Transverse colon (tissue), 4 donors: ENCODE results near the gene ZNF683. TPM values are rescaled to one million over a fixed set of nuclear protein-coding genes. Genes with fewer than 3 reads are reported as not detected.

Experiments used
- DNase-seq: peaks from one replicate; pipeline ENCODE4 v3.0.0-alpha.2; 2019
- H3K27ac ChIP-seq, 4 donors: fragments of 200-600 bp; sonication (generic); 2 replicates each; pipeline ENCODE4 v1.5.1; 2016 to 2018; ENCODE audit warnings: inconsistent platforms in 4 of 4
- H3K27me3 ChIP-seq: fragments of 200-600 bp; sonication (generic); 2 replicates; pipeline ENCODE4 v1.5.1; 2017; ENCODE audit warnings: inconsistent platforms
- H3K36me3 ChIP-seq, 4 donors: fragments of 200-600 bp; sonication (generic); 2 replicates each; pipeline ENCODE4 v1.5.1; 2017 to 2019; ENCODE audit warnings: inconsistent platforms in 4 of 4
- H3K4me1 ChIP-seq, 4 donors: fragments of 200-600 bp; sonication (generic); 2 replicates each; pipeline ENCODE4 v1.5.1; 2017 to 2020; ENCODE audit warnings: inconsistent platforms in 4 of 4
- H3K4me3 ChIP-seq, 4 donors: fragments of 200-600 bp; sonication (generic); 1 replicate in 1 of 4; 2 replicates in 3 of 4; pipeline versions ENCODE4 v1.5.1 to v1.6.1; 2017 to 2019; ENCODE audit warnings: inconsistent platforms in 4 of 4
- H3K9me3 ChIP-seq, 2 donors: fragments of 200-600 bp; sonication (generic); 2 replicates each; pipeline ENCODE4 v1.5.1; 2017 to 2019; ENCODE audit warnings: inconsistent platforms in 2 of 2
- CTCF ChIP-seq, 5 experiments: fragments of 200-600 bp in 3 of 5; fragments of 450-650 bp in 2 of 5; sonication (generic) in 3 of 5; IDR thresholded peaks; 1 replicate in 2 of 5; 2 replicates in 3 of 5; pipeline ENCODE4 v1.5.1; 2016 to 2017; ENCODE audit warnings: antibody characterized with exemption in 5 of 5, inconsistent platforms in 3 of 5, mild to moderate bottlenecking in 2 of 5, moderate library complexity in 1 of 5
- EP300 ChIP-seq: sonication (generic); formaldehyde crosslinking; IDR thresholded peaks from one replicate; pipeline ENCODE4 v1.6.1; 2017; ENCODE audit warnings: antibody characterized with exemption, low read depth
- POLR2A ChIP-seq: fragments of 450-650 bp; IDR thresholded peaks from one replicate; pipeline ENCODE4 v1.6.1; 2016; ENCODE audit warnings: antibody characterized with exemption, mild to moderate bottlenecking, moderate library complexity
- POLR2AphosphoS5 ChIP-seq, 3 donors: sonication (generic); formaldehyde crosslinking; IDR thresholded peaks; one replicate each; pipeline ENCODE4 v1.6.1; 2016; ENCODE audit warnings: antibody characterized with exemption in 3 of 3
- WGBS, 2 donors: methylation state at CpG; one replicate each; pipeline ENCODE4 v1.1.5; 2018; ENCODE audit warnings: low coverage in 1 of 2; 5-methylcytosine and 5-hydroxymethylcytosine counted together
- in situ Hi-C, 4 donors: fragments of 200-750 bp; cut with MboI; loops; one replicate each; pipeline versions ENCODE4 v1.15.0 to v1.15.1; 2017; ENCODE audit warnings: low sequenced_read_pairs in 3 of 4, low pct_ligation_motif_present in 1 of 4, low pct_unique_long_range_greater_than_20kb in 1 of 4
- intact Hi-C: fragments of 100-400 bp; cut with DNase I; formaldehyde crosslinking; loops from one replicate; pipeline ENCODE4 v1.15.1; 2023; ENCODE audit warnings: low total_unique reads
- total RNA-seq, 4 donors: library from RNA; depleted of rRNA; stranded (reverse); fragments of >200 nt; gene quantifications; one replicate each; pipeline ENCODE4 v1.1.0, GENCODE V29; 2016

ZNF683 gene
- total RNA-seq, 4 donors from 2014 or later: not detected

GRCh38 chr1:26412180-26412840 lies 39.8 kb upstream of the ZNF683 start:
- TF ChIP-seq POLR2A: no peak
- no peak for TF ChIP-seq EP300
- TF ChIP-seq POLR2AphosphoS5 (IDR thresholded peaks at IDR 0.05): no peak
- no peak for TF ChIP-seq CTCF (IDR thresholded peaks at IDR 0.05)
- DNase-seq: no peak
- Histone ChIP-seq H3K27ac (no peak overlapping the region), H3K4me1 (no peaks in the 10 kb centered on the region), H3K27me3 (peaks cover 74% of the 10 kb centered on the region), H3K9me3 (no peaks in the 10 kb centered on the region), H3K36me3 (no peaks in the 10 kb centered on the region), H3K4me3 (no peak overlapping the region)
- intact Hi-C loops: no loop called here
- in situ Hi-C loops: no loop called here
- 13 to 22% methylated on average over 4 to 9 of the region's 9 CpGs for WGBS, 2 donors

DNA sequence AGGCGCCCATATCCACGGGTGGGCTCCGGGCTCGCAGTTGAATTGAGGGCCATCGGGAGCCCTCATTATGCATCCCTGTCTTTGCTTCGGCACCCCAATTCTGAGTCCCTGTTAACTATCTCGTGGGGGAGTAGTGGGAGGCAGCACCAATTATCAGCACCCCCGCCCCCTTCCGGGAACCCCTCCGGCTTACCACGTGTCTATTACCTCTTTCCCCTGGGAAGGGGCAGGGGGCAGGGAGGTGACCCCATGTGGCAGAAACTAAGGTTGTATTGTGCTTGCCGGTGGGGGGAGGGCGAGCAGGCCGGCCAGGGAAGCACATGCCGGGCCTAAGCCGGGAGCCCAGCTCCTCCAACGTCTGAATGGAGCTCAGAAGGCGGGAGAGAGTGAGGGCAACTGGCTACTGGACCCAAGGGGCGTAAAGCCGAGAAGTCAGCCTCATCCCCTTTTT lies 39.1 kb upstream of the ZNF683 start:
- H3K4me1 ChIP-seq: no peaks in the 10 kb centered on the region
- TF ChIP-seq POLR2A (no peak), CTCF (IDR thresholded peaks at IDR 0.05) (no peak), POLR2AphosphoS5 (IDR thresholded peaks at IDR 0.05) (no peak), EP300 (no peak)
- in situ Hi-C loops (no loop called here), intact Hi-C loops (no loop called here)
- H3K27ac ChIP-seq: no peak overlapping the region
- no peaks in the 10 kb centered on the region for H3K36me3 ChIP-seq
- DNase-seq: no peak
- H3K9me3 ChIP-seq: no peaks in the 10 kb centered on the region
- H3K4me3 ChIP-seq: no peak overlapping the region
- WGBS, 2 donors: 24% methylated on average over 20 of the region's 20 CpGs; no CpG with 5 or more reads in 1 of the 2 donors
- H3K27me3 ChIP-seq: peaks cover 74% of the 10 kb centered on the region

GRCh38 chr1:26410706-26411623 lies 38.4 kb upstream of the ZNF683 start, which contains the start of gene LIN28A:
LIN28A (plus strand) TSS chr1:26410817; CDS start chr1:26410892, 75 bp downstream.
- Histone ChIP-seq H3K27ac (no peak within 1 kb of the TSS), H3K9me3 (no peaks in the 10 kb centered on the region), H3K27me3 (peaks cover 69% of the 10 kb centered on the region), H3K36me3 (no peaks in the 10 kb centered on the region), H3K4me3 (no peak within 1 kb of the TSS), H3K4me1 (no peaks in the 10 kb centered on the region)
- intact Hi-C loops: no loop called here
- no peak for TF ChIP-seq CTCF (IDR thresholded peaks at IDR 0.05)
- no peak for TF ChIP-seq EP300
- TF ChIP-seq POLR2AphosphoS5 (IDR thresholded peaks at IDR 0.05): no peak
- no peak for TF ChIP-seq POLR2A
- DNase-seq: no peak
- in situ Hi-C loops: no loop called here
- 5 to 9% methylated on average over 4 to 63 of the region's 70 CpGs for WGBS, 2 donors

- no peaks in the 10 kb centered on the region for H3K9me3 ChIP-seq
- H3K27me3 ChIP-seq: peaks cover 59% of the 10 kb centered on the region
- in situ Hi-C loops (no loop called here), intact Hi-C loops (no loop called here)
- DNase-seq: no peak
- no peaks in the 10 kb centered on the region for H3K36me3 ChIP-seq
- no peak overlapping the region for H3K4me3 ChIP-seq
- 16% methylated on average over 16 of the region's 16 CpGs; no CpG with 5 or more reads in 1 of the 2 donors for WGBS, 2 donors
- H3K27ac ChIP-seq: no peak overlapping the region
- no peaks in the 10 kb centered on the region for H3K4me1 ChIP-seq
- TF ChIP-seq EP300 (no peak), POLR2A (no peak), CTCF (IDR thresholded peaks at IDR 0.05) (no peak), POLR2AphosphoS5 (IDR thresholded peaks at IDR 0.05) (no peak)
Measured at GRCh38 chr1:26409191-26409807, 36.7 kb upstream of the ZNF683 start.
